Skeletal muscle satellite cell (primary cell): ENCODE measurements around the gene SH3GLB2.

Source experiments
- H3K27me3 ChIP-seq: 2 replicates; pipeline ENCODE4 v1.7.0; 2013; ENCODE audit warnings: low read length; ENCODE audit not compliant: control insufficient read depth, insufficient read depth
- H3K36me3 ChIP-seq: 2 replicates; pipeline ENCODE4 v1.7.0; 2013; ENCODE audit warnings: mild to moderate bottlenecking, control low read depth, low read length; ENCODE audit not compliant: insufficient read depth
- H3K4me1 ChIP-seq: 2 replicates; pipeline ENCODE4 v1.7.0; 2013; ENCODE audit warnings: low read length; ENCODE audit not compliant: control insufficient read depth, insufficient read depth
- H3K4me2 ChIP-seq: 2 replicates; pipeline ENCODE4 v1.7.0; 2013; ENCODE audit warnings: mild to moderate bottlenecking, low read length
- H3K4me3 ChIP-seq: 2 replicates; pipeline ENCODE4 v1.7.0; 2013; ENCODE audit warnings: low read length
- H3K9ac ChIP-seq: 2 replicates; pipeline ENCODE4 v1.7.0; 2013; ENCODE audit warnings: mild to moderate bottlenecking, low read depth, low read length, moderate library complexity
- H3K9me3 ChIP-seq: replicated peaks from 2 replicates; pipeline ENCODE4 v1.7.0; 2013; ENCODE audit warnings: mild to moderate bottlenecking, control low read depth, low read length

SH3GLB2 gene

GRCh38 chr9:129012343-129012742, 15.8 kb downstream of the SH3GLB2 start:
- no peak overlapping the region for H3K9ac ChIP-seq
- no peaks in the 10 kb centered on the region for H3K9me3 ChIP-seq
- H3K4me2 ChIP-seq, result no peak overlapping the region
- H3K36me3 ChIP-seq, result peaks cover 33% of the 10 kb centered on the region
- H3K27me3 ChIP-seq, result no peaks in the 10 kb centered on the region
- no peak overlapping the region for H3K4me3 ChIP-seq
- H3K4me1 ChIP-seq, result no peaks in the 10 kb centered on the region

DNA sequence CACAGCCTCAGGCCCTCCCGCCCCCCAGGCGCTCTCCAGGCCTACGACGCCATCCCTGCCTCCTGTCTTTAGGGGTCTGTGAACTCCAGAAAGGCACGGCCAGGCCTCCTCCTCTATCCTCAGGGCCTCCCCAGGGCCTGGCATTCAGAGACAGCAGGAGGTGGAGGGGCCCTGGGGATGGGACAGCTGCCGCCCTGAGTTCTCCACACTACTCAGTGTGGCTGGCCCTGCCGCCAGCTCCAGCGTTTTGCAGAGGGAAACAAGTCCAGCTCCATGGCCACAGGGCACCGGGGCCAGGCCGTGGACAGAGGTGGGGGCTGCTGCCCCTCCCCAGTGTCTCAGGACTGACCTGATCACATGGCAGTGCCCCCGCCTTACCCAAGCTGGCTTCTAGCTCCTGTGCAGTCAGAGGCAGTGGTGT, 16.4 kb downstream of the SH3GLB2 start:
- Histone ChIP-seq H3K4me2 (no peak overlapping the region), H3K9ac (no peak overlapping the region), H3K4me1 (no peaks in the 10 kb centered on the region), H3K9me3 (no peaks in the 10 kb centered on the region), H3K36me3 (peaks cover 38% of the 10 kb centered on the region), H3K4me3 (no peak overlapping the region), H3K27me3 (no peaks in the 10 kb centered on the region)

GRCh38 chr9:129011170-129011569, 17.0 kb downstream of the SH3GLB2 start:
- H3K9me3 ChIP-seq, result no peaks in the 10 kb centered on the region
- no peak overlapping the region for H3K4me3 ChIP-seq
- H3K4me1 ChIP-seq, result no peaks in the 10 kb centered on the region
- H3K36me3 ChIP-seq, result peaks cover 43% of the 10 kb centered on the region
- no peaks in the 10 kb centered on the region for H3K27me3 ChIP-seq
- no peak overlapping the region for H3K4me2 ChIP-seq
- no peak overlapping the region for H3K9ac ChIP-seq

- Histone ChIP-seq H3K4me3 (no peak overlapping the region), H3K36me3 (peaks cover 49% of the 10 kb centered on the region)
Measured at GRCh38 chr9:129010267-129010975, 17.7 kb downstream of the SH3GLB2 start.

GRCh38 chr9:129009584-129010141, 18.5 kb downstream of the SH3GLB2 start:
- no peak overlapping the region for H3K9ac ChIP-seq
- H3K4me3 ChIP-seq, result no peak overlapping the region
- peaks cover 55% of the 10 kb centered on the region for H3K36me3 ChIP-seq
- no peak overlapping the region for H3K4me2 ChIP-seq
- no peaks in the 10 kb centered on the region for H3K4me1 ChIP-seq
- H3K27me3 ChIP-seq, result no peaks in the 10 kb centered on the region
- no peaks in the 10 kb centered on the region for H3K9me3 ChIP-seq

More at GRCh38 chr9:129010267-129010975, 17.7 kb downstream of the SH3GLB2 start:
- Histone ChIP-seq H3K9me3 (no peaks in the 10 kb centered on the region), H3K4me1 (no peaks in the 10 kb centered on the region), H3K9ac (no peak overlapping the region), H3K27me3 (no peaks in the 10 kb centered on the region), H3K4me2 (no peak overlapping the region)

GRCh38 chr9:129008986-129009583, 19.0 kb downstream of the SH3GLB2 start:
- H3K36me3 ChIP-seq, result peaks cover 50% of the 10 kb centered on the region
- no peaks in the 10 kb centered on the region for H3K9me3 ChIP-seq
- no peaks in the 10 kb centered on the region for H3K27me3 ChIP-seq
- H3K4me3 ChIP-seq, result no peak overlapping the region
- no peak overlapping the region for H3K9ac ChIP-seq
- no peak overlapping the region for H3K4me2 ChIP-seq
- no peaks in the 10 kb centered on the region for H3K4me1 ChIP-seq

- Histone ChIP-seq H3K27me3 (no peaks in the 10 kb centered on the region), H3K36me3 (peaks cover 46% of the 10 kb centered on the region), H3K9me3 (no peaks in the 10 kb centered on the region)
Measured at GRCh38 chr9:129008469-129008965, 19.6 kb downstream of the SH3GLB2 start.

GRCh38 chr9:129007766-129008468, 20.2 kb downstream of the SH3GLB2 start:
- Histone ChIP-seq H3K27me3 (no peaks in the 10 kb centered on the region), H3K36me3 (peaks cover 49% of the 10 kb centered on the region), H3K9me3 (no peaks in the 10 kb centered on the region), H3K9ac (no peak overlapping the region), H3K4me2 (no peak overlapping the region), H3K4me1 (no peaks in the 10 kb centered on the region), H3K4me3 (no peak overlapping the region)

More at GRCh38 chr9:129008469-129008965, 19.6 kb downstream of the SH3GLB2 start:
- H3K4me3 ChIP-seq, result no peak overlapping the region
- no peak overlapping the region for H3K9ac ChIP-seq
- H3K4me2 ChIP-seq, result no peak overlapping the region
- no peaks in the 10 kb centered on the region for H3K4me1 ChIP-seq

DNA sequence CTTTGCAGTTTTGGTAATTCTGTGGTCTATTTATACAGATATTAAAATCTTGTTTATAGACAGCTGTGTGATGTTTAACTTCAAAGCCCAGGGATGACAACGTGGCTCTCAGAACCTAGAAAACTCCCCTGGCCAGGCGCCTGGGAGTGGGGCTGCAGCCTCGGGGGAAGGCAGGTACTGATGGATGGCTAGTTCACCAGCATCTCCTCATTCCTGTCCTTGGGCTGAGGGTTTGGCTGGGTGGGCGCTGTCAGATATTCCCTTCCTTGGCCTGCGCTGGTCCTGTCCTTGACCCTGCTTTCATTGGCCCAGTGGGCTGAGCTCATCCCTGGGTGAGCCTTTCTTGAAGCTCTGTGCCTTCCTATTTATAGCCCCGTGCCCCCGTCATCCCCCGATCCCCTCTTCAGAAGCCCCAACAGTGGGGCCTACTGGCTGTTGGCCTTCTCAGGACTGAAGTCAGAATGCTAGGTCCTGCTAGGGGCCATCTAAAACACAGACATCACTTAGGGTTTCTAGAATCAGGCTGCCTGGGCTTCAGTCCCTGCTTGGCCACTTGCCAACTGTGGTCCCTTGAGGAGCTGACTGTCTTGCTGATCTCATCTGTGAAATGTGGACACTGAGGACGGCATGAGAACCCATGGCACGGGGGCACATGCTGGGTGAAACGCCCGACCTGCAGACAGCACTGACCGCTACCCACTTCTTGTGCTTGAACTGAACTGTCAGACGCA, 20.9 kb downstream of the SH3GLB2 start:
- H3K4me2 ChIP-seq, result no peak overlapping the region
- no peak overlapping the region for H3K9ac ChIP-seq
- H3K27me3 ChIP-seq, result no peaks in the 10 kb centered on the region
- H3K9me3 ChIP-seq, result no peaks in the 10 kb centered on the region
- no peak overlapping the region for H3K4me3 ChIP-seq
- H3K36me3 ChIP-seq, result peaks cover 50% of the 10 kb centered on the region
- no peaks in the 10 kb centered on the region for H3K4me1 ChIP-seq

DNA sequence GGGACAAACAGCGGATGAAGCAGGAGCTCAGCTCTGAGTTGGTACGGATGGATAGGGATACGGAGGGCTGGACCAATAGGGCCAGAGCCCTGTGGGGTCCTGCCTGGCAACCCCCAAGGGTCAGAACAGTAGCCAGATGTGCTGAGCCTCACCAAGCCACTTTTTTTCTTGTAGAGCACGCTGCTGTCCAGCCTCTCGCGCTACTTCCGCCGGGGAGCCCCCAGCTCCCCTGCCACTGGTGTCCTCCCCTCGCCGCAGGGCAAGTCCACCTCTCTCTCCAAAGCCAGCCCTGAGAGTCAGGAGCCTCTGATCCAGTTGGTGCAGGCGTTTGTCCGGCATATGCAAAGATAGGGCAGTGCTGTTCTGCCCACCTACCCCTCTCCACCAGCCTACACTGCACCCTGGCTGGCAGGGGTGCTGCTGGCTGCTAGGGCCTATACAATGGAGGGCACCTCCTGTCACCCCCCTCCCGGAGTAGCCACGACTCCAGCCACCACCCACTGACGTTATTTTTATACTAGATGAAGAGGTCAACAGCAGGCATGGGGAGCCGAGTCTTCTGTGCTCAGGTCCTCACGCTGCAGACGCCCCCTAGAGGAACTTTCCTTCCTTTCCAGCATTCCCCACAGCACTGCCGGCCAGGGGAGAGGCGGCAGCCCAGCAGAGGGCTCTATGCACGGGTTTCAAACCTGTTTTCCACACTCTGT, 21.6 kb downstream of the SH3GLB2 start:
- peaks cover 56% of the 10 kb centered on the region for H3K36me3 ChIP-seq
- H3K9me3 ChIP-seq, result no peaks in the 10 kb centered on the region
- no peaks in the 10 kb centered on the region for H3K4me1 ChIP-seq

More for the DNA sequence above, 21.6 kb downstream of the SH3GLB2 start:
- Histone ChIP-seq H3K27me3 (no peaks in the 10 kb centered on the region), H3K4me2 (no peak overlapping the region), H3K9ac (no peak overlapping the region), H3K4me3 (no peak overlapping the region)
